ENCODE results near the gene SLC7A8.

DNA sequence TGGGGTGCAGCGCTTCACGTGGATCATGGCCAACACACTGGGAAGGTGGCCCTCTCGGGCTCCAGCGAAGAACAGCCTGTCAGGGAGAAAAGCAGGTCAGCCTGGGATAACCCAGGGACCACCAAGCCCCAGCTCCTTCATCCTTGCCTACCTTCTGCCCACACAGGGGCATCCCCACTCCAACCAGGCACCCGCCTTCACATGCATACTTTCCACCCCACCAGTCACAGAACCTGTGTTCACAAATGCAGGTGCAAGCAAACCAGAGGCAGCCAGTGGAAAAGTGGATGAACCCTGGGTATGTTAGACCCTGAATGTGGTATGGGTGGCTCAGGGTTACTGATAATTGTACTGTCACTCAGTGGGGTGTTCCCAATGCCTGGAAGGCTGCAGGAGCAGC, 52.0 kb downstream of the SLC7A8 start:
- TF ChIP-seq POLR2AphosphoS5 (IDR thresholded peaks at IDR 0.05; ENCODE audit: low read depth, low read length): no peak
- TF ChIP-seq, protein P1, sequence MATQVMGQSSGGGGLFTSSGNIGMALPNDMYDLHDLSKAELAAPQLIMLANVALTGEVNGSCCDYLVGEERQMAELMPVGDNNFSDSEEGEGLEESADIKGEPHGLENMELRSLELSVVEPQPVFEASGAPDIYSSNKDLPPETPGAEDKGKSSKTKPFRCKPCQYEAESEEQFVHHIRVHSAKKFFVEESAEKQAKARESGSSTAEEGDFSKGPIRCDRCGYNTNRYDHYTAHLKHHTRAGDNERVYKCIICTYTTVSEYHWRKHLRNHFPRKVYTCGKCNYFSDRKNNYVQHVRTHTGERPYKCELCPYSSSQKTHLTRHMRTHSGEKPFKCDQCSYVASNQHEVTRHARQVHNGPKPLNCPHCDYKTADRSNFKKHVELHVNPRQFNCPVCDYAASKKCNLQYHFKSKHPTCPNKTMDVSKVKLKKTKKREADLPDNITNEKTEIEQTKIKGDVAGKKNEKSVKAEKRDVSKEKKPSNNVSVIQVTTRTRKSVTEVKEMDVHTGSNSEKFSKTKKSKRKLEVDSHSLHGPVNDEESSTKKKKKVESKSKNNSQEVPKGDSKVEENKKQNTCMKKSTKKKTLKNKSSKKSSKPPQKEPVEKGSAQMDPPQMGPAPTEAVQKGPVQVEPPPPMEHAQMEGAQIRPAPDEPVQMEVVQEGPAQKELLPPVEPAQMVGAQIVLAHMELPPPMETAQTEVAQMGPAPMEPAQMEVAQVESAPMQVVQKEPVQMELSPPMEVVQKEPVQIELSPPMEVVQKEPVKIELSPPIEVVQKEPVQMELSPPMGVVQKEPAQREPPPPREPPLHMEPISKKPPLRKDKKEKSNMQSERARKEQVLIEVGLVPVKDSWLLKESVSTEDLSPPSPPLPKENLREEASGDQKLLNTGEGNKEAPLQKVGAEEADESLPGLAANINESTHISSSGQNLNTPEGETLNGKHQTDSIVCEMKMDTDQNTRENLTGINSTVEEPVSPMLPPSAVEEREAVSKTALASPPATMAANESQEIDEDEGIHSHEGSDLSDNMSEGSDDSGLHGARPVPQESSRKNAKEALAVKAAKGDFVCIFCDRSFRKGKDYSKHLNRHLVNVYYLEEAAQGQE (IDR thresholded peaks at IDR 0.05; ENCODE audit: insufficient read depth in 1 of 2, low read depth in 2 of 2, low read length in 2 of 2): no peak

Data from PFSK-1 (cell line).